Peyer's patch (tissue), 4 donors: ENCODE measurements around the gene TRPV4.

ENCODE experiments used
- POLR2A ChIP-seq, 2 donors: fragments of 450-650 bp; IDR thresholded peaks; one replicate each; pipeline ENCODE4 v1.5.1; 2017; ENCODE audit warnings: antibody characterized with exemption in 2 of 2, mild to moderate bottlenecking in 2 of 2, moderate library complexity in 2 of 2
- TF ChIP-seq, protein P1 (sequence below), 6 experiments: fragments of 450-650 bp in 4 of 6; fragments of 200-600 bp in 2 of 6; sonication (generic) in 1 of 6; IDR thresholded peaks; one replicate each; pipeline ENCODE4 v1.5.1; 2017 to 2019; ENCODE audit warnings: antibody characterized with exemption in 6 of 6, mild to moderate bottlenecking in 3 of 6, moderate library complexity in 1 of 6

GRCh38 chr12:109824731-109825130 is 8.5 kb downstream of the TRPV4 start:
- TF ChIP-seq, protein P1, sequence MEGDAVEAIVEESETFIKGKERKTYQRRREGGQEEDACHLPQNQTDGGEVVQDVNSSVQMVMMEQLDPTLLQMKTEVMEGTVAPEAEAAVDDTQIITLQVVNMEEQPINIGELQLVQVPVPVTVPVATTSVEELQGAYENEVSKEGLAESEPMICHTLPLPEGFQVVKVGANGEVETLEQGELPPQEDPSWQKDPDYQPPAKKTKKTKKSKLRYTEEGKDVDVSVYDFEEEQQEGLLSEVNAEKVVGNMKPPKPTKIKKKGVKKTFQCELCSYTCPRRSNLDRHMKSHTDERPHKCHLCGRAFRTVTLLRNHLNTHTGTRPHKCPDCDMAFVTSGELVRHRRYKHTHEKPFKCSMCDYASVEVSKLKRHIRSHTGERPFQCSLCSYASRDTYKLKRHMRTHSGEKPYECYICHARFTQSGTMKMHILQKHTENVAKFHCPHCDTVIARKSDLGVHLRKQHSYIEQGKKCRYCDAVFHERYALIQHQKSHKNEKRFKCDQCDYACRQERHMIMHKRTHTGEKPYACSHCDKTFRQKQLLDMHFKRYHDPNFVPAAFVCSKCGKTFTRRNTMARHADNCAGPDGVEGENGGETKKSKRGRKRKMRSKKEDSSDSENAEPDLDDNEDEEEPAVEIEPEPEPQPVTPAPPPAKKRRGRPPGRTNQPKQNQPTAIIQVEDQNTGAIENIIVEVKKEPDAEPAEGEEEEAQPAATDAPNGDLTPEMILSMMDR (IDR thresholded peaks at IDR 0.05), result no peak
- no peak for TF ChIP-seq POLR2A (IDR thresholded peaks at IDR 0.05)
